KMS-11 (cell line): ENCODE data around the gene CKAP5.

Source experiments
- H2AFZ ChIP-seq: fragments of 200-600 bp; sonication (generic); 2 replicates; pipeline ENCODE4 v1.6.1; 2016; ENCODE audit warnings: antibody characterized with exemption, mixed run types, low read depth
- H3K27ac ChIP-seq: fragments of 200-600 bp; sonication (generic); 2 replicates; pipeline ENCODE4 v1.6.1; 2016; ENCODE audit warnings: mild to moderate bottlenecking, mixed run types
- H3K27me3 ChIP-seq: fragments of 200-600 bp; sonication (generic); 2 replicates; pipeline ENCODE4 v1.6.1; 2017; ENCODE audit warnings: mild to moderate bottlenecking, low read depth, mixed run types, moderate library complexity; ENCODE audit not compliant: insufficient read depth
- H3K36me3 ChIP-seq: fragments of 200-600 bp; sonication (generic); 2 replicates; pipeline ENCODE4 v1.6.1; 2017; ENCODE audit warnings: mild to moderate bottlenecking, mixed run types; ENCODE audit not compliant: insufficient read depth
- H3K4me1 ChIP-seq: fragments of 200-600 bp; sonication (generic); 2 replicates; pipeline ENCODE4 v1.6.1; 2016; ENCODE audit warnings: mild to moderate bottlenecking, low read depth, mixed run types; ENCODE audit not compliant: poor library complexity, severe bottlenecking
- H3K4me2 ChIP-seq: fragments of 200-600 bp; sonication (generic); 2 replicates; pipeline ENCODE4 v1.7.0; 2016; ENCODE audit warnings: mild to moderate bottlenecking, mixed run types
- H3K4me3 ChIP-seq: fragments of 200-600 bp; sonication (generic); IDR thresholded peaks from 2 replicates; pipeline ENCODE4 v1.6.1; 2017; ENCODE audit warnings: low read depth, low read length, mixed read lengths; ENCODE audit not compliant: insufficient read depth
- H3K79me2 ChIP-seq: fragments of 200-600 bp; sonication (generic); 2 replicates; pipeline ENCODE4 v1.6.1; 2016; ENCODE audit warnings: low read depth, mixed run types; ENCODE audit not compliant: insufficient read depth
- H3K9ac ChIP-seq: fragments of 200-600 bp; sonication (generic); 2 replicates; pipeline ENCODE4 v1.6.1; 2016; ENCODE audit warnings: mild to moderate bottlenecking, mixed run types
- H4K20me1 ChIP-seq: fragments of 200-600 bp; sonication (generic); 2 replicates; pipeline ENCODE4 v1.6.1; 2016; ENCODE audit warnings: mild to moderate bottlenecking, mixed run types; ENCODE audit not compliant: insufficient read depth
- TF ChIP-seq, protein P1 (sequence below): fragments of 200-600 bp; sonication (generic); conservative IDR thresholded peaks from 2 replicates; pipeline ENCODE4 v1.6.1; 2017; ENCODE audit warnings: low read depth, mild to moderate bottlenecking, antibody characterized with exemption, low read length, moderate library complexity, mixed read lengths

The CKAP5 gene

DNA sequence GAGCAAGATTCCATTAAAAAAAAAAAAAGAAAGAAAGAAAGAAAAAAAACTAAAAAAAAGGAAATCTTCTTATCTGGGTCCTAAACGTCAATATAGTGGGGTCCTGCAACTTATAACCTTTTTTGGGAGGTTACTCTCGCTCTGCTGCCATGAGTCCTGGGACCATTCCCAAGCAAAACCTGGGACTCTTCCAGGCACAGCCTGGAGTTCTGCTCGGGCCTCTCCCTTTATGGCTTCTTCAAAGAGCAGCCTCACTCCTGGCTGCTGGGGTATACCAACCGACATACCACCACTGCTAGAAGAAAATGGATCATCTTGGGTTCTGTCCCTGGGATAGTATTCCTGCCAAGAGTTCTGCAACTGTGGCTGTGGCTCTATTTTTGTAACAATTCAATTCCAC, 14.1 kb upstream of the CKAP5 start:
- Histone ChIP-seq H3K4me2 (no peak overlapping the region), H3K27me3 (no peaks in the 10 kb centered on the region), H3K4me1 (no peaks in the 10 kb centered on the region), H2AFZ (no peak overlapping the region), H3K36me3 (no peaks in the 10 kb centered on the region), H3K9ac (no peak overlapping the region), H4K20me1 (no peaks in the 10 kb centered on the region), H3K4me3 (no peak overlapping the region), H3K27ac (no peak overlapping the region), H3K79me2 (no peaks in the 10 kb centered on the region)
- TF ChIP-seq, protein P1, sequence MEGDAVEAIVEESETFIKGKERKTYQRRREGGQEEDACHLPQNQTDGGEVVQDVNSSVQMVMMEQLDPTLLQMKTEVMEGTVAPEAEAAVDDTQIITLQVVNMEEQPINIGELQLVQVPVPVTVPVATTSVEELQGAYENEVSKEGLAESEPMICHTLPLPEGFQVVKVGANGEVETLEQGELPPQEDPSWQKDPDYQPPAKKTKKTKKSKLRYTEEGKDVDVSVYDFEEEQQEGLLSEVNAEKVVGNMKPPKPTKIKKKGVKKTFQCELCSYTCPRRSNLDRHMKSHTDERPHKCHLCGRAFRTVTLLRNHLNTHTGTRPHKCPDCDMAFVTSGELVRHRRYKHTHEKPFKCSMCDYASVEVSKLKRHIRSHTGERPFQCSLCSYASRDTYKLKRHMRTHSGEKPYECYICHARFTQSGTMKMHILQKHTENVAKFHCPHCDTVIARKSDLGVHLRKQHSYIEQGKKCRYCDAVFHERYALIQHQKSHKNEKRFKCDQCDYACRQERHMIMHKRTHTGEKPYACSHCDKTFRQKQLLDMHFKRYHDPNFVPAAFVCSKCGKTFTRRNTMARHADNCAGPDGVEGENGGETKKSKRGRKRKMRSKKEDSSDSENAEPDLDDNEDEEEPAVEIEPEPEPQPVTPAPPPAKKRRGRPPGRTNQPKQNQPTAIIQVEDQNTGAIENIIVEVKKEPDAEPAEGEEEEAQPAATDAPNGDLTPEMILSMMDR: no peak

DNA sequence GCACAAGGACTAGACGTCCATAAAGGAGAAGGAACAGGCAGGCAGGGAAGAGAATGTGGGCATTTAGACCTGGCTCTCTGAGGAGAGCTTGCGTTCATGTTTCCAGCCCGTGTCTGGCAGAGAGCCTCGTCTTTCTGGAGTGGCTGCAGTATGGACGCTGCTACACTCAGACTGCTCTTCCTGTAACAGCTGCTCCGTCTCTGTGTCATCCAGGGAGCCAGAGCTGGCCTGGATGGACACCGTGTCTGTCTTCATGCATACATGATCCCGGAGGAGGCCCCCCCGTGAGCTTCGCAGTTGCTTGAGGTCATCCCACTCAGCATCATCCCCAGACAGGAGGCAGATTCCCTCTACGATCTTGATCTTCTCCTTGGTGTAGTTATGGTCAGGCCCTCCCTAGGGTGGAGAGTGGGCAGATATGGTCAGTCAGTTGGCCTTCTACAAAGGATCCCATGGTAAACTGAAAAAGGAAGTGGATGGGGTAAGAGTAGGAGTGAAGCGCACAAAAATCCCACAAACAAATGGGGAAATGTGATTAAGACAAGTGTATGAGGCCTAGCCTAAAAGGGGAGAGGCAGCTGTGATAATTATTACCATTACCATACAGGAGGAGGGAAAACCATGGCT, 13.0 kb upstream of the CKAP5 start:
- TF ChIP-seq, protein P1: no peak
- H3K79me2 ChIP-seq: no peaks in the 10 kb centered on the region
- no peaks in the 10 kb centered on the region for H3K27me3 ChIP-seq
- no peak overlapping the region for H3K4me2 ChIP-seq
- no peak overlapping the region for H2AFZ ChIP-seq
- H4K20me1 ChIP-seq: no peaks in the 10 kb centered on the region
- no peaks in the 10 kb centered on the region for H3K36me3 ChIP-seq
- H3K4me1 ChIP-seq: no peaks in the 10 kb centered on the region
- H3K27ac ChIP-seq: no peak overlapping the region
- no peak overlapping the region for H3K9ac ChIP-seq
- H3K4me3 ChIP-seq: no peak overlapping the region

DNA sequence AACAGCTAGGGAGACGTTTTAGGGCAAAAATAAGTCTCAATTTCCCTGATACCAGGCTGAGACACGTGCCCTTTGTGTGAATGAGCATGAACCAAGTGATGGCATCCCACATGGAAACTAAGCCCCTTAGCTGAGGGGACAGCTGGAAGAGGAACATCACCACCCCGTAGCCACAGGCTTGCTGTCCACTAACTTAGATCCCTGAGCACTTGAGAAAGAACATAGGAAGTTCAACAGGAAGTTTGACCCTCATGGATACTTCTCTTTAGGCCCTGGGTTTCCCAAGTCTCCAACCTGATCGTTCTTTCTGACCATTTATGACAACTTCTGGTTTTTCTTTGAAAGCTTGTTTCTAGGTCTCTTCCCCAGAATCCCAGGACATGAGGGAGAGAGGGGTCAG, 11.6 kb upstream of the CKAP5 start:
- Histone ChIP-seq H4K20me1 (no peaks in the 10 kb centered on the region), H3K4me1 (no peaks in the 10 kb centered on the region), H3K4me3 (no peak overlapping the region), H3K79me2 (no peaks in the 10 kb centered on the region), H3K9ac (no peak overlapping the region), H3K36me3 (no peaks in the 10 kb centered on the region), H3K4me2 (no peak overlapping the region), H3K27ac (no peak overlapping the region), H3K27me3 (no peaks in the 10 kb centered on the region), H2AFZ (no peak overlapping the region)
- TF ChIP-seq, protein P1: no peak

DNA sequence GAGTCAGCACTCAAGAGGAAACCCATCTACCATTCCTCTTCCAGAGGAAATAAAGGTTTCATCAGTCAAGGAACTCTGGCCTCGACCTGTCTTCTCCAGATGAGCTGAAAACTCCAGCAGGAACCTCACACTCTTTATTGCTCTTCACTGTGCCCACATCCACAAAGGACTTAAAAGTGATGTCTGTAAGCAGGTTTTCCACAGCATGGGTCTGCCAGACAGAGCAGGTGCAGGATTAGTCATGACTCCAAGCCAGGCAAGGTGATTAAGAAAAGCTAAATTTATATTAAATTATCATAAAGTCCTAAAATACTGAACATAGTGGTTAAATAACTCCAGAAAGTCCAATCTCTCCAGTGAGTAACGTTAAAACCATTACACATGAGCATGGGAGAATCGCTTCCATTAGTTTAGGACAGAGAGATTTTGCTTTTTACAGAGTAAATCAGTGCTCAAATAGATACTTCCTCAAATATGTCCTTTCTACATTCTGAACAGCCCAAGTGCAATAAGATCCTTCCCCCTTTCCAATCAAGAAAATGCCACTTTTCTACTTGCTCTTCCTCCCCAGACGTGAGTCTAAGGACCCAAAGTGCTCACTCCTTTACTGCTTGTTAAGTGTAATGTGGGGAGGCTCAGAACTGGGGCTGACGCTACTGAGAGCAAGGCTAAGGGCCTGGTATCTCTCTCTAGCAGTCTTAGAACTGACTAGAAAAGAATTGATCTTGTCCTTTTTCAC, 10.7 kb upstream of the CKAP5 start:
- Histone ChIP-seq H3K27me3 (no peaks in the 10 kb centered on the region), H4K20me1 (no peaks in the 10 kb centered on the region), H3K27ac (no peak overlapping the region), H3K36me3 (no peaks in the 10 kb centered on the region), H3K4me2 (no peak overlapping the region), H3K4me1 (no peaks in the 10 kb centered on the region), H3K4me3 (no peak overlapping the region), H2AFZ (no peak overlapping the region), H3K79me2 (no peaks in the 10 kb centered on the region), H3K9ac (no peak overlapping the region)
- TF ChIP-seq, protein P1: no peak
